ENCODE data around the gene HIP1. TPM values are rescaled to one million over a fixed set of nuclear protein-coding genes. Genes with fewer than 3 reads are reported as not detected.
A peak's percentile ranks its signal among the peaks of the same experiment; 100 is the strongest.
"Not testable (repeated sequence)": the region's sequence is repeated elsewhere in the genome, so short reads cannot be mapped to it uniquely, and the experiment has no call there.

HIP1 gene
- total RNA-seq, 2 donors from 2014 or later = 2.6 to 6.9 TPM

GRCh38 chr7:75647709-75648438 lies 90.9 kb downstream of the HIP1 start:
- Mint-ChIP-seq H3K4me3 (no peak overlapping the region), H3K27me3 (no peaks in the 10 kb centered on the region), H3K4me1 (no peaks in the 10 kb centered on the region), H3K27ac (no peak overlapping the region), H3K36me3 (ENCODE audit: low read depth) (no peaks in the 10 kb centered on the region)
- no peaks in the 10 kb centered on the region for H3K9me3 ChIP-seq (ENCODE audit: control insufficient read depth, low read length, poor library complexity, severe bottlenecking)
- no peak for DNase-seq
- no peak for ATAC-seq

- DNase-seq (no peak), ATAC-seq (no peak)
- no peak overlapping the region for H3K4me3 Mint-ChIP-seq
- peaks cover 3% of the 10 kb centered on the region for H3K4me1 Mint-ChIP-seq
- no peak overlapping the region for H3K27ac Mint-ChIP-seq
- H3K27me3 Mint-ChIP-seq = no peaks in the 10 kb centered on the region
- no peaks in the 10 kb centered on the region for H3K36me3 Mint-ChIP-seq (ENCODE audit: low read depth)
- no peaks in the 10 kb centered on the region for H3K9me3 ChIP-seq (ENCODE audit: control insufficient read depth, low read length, poor library complexity, severe bottlenecking)
These were observed 92.1 kb downstream of the HIP1 start for GRCh38 chr7:75646571-75647102.

GRCh38 chr7:75645570-75645969 lies 93.2 kb downstream of the HIP1 start:
- no peaks in the 10 kb centered on the region for H3K36me3 Mint-ChIP-seq (ENCODE audit: low read depth)
- no peak for ATAC-seq
- DNase-seq = no peak
- no peak overlapping the region for H3K4me3 Mint-ChIP-seq
- no peaks in the 10 kb centered on the region for H3K27me3 Mint-ChIP-seq
- no peaks in the 10 kb centered on the region for H3K9me3 ChIP-seq (ENCODE audit: control insufficient read depth, low read length, poor library complexity, severe bottlenecking)
- peaks cover 3% of the 10 kb centered on the region for H3K4me1 Mint-ChIP-seq
- H3K27ac Mint-ChIP-seq = no peak overlapping the region

- no peaks in the 10 kb centered on the region for H3K27me3 Mint-ChIP-seq
- no peak overlapping the region for H3K4me3 Mint-ChIP-seq
These were observed 94.2 kb downstream of the HIP1 start for GRCh38 chr7:75644589-75644988.

GRCh38 chr7:75642810-75643486 lies 95.8 kb downstream of the HIP1 start:
- Mint-ChIP-seq H3K4me3 (no peak overlapping the region), H3K27ac (peak overlapping the region; percentile 29), H3K4me1 (peaks cover 16% of the 10 kb centered on the region), H3K36me3 (ENCODE audit: low read depth) (no peaks in the 10 kb centered on the region), H3K27me3 (no peaks in the 10 kb centered on the region)
- DNase-seq = peak; percentile 25 to 48 (median 37)
- H3K9me3 ChIP-seq (ENCODE audit: control insufficient read depth, low read length, poor library complexity, severe bottlenecking) = no peaks in the 10 kb centered on the region
- peak; percentile 89 for ATAC-seq

More at GRCh38 chr7:75644589-75644988, 94.2 kb downstream of the HIP1 start:
- H3K9me3 ChIP-seq (ENCODE audit: control insufficient read depth, low read length, poor library complexity, severe bottlenecking) = no peaks in the 10 kb centered on the region
- Mint-ChIP-seq H3K36me3 (ENCODE audit: low read depth) (no peaks in the 10 kb centered on the region), H3K27ac (no peak overlapping the region), H3K4me1 (peaks cover 9% of the 10 kb centered on the region)
- DNase-seq (no peak), ATAC-seq (no peak)

GRCh38 chr7:75640201-75640600 lies 98.5 kb downstream of the HIP1 start:
- H3K27ac Mint-ChIP-seq = no peak overlapping the region
- no peak for ATAC-seq
- no peaks in the 10 kb centered on the region for H3K36me3 Mint-ChIP-seq (ENCODE audit: low read depth)
- H3K4me1 Mint-ChIP-seq = peaks cover 16% of the 10 kb centered on the region
- no peaks in the 10 kb centered on the region for H3K27me3 Mint-ChIP-seq
- DNase-seq = no peak
- peak overlapping the region; percentile 93 for H3K4me3 Mint-ChIP-seq
- H3K9me3 ChIP-seq (ENCODE audit: control insufficient read depth, low read length, poor library complexity, severe bottlenecking) = no peaks in the 10 kb centered on the region

- Mint-ChIP-seq H3K27ac (peak overlapping the region; percentile 49), H3K4me1 (peaks cover 16% of the 10 kb centered on the region), H3K4me3 (peak overlapping the region; percentile 93), H3K27me3 (no peaks in the 10 kb centered on the region), H3K36me3 (ENCODE audit: low read depth) (no peaks in the 10 kb centered on the region)
- H3K9me3 ChIP-seq (ENCODE audit: control insufficient read depth, low read length, poor library complexity, severe bottlenecking) = no peaks in the 10 kb centered on the region
- DNase-seq (no peak), ATAC-seq (no peak)
These were observed 98.9 kb downstream of the HIP1 start for GRCh38 chr7:75639886-75640190.

GRCh38 chr7:75639071-75639885 lies 99.5 kb downstream of the HIP1 start:
- peak; percentile 17 to 32 (median 30) for DNase-seq
- H3K36me3 Mint-ChIP-seq (ENCODE audit: low read depth) = no peaks in the 10 kb centered on the region
- no peaks in the 10 kb centered on the region for H3K27me3 Mint-ChIP-seq
- H3K4me1 Mint-ChIP-seq = peaks cover 16% of the 10 kb centered on the region
- peak; percentile 42 for ATAC-seq
- peak overlapping the region; percentile 49 for H3K27ac Mint-ChIP-seq
- no peaks in the 10 kb centered on the region for H3K9me3 ChIP-seq (ENCODE audit: control insufficient read depth, low read length, poor library complexity, severe bottlenecking)
- H3K4me3 Mint-ChIP-seq = peak overlapping the region; percentile 93

GRCh38 chr7:75638594-75639070 lies 100.1 kb downstream of the HIP1 start:
- ATAC-seq (no peak), DNase-seq (peak in 1 of 3 donors; percentile 14)
- Mint-ChIP-seq H3K27ac (no peak overlapping the region), H3K4me1 (peaks cover 16% of the 10 kb centered on the region), H3K36me3 (ENCODE audit: low read depth) (no peaks in the 10 kb centered on the region), H3K27me3 (no peaks in the 10 kb centered on the region), H3K4me3 (peak overlapping the region; percentile 75)
- H3K9me3 ChIP-seq (ENCODE audit: control insufficient read depth, low read length, poor library complexity, severe bottlenecking) = no peaks in the 10 kb centered on the region

GRCh38 chr7:75637854-75638593 lies 100.7 kb downstream of the HIP1 start:
- Mint-ChIP-seq H3K4me3 (peak overlapping the region; percentile 75), H3K36me3 (ENCODE audit: low read depth) (no peaks in the 10 kb centered on the region), H3K4me1 (peaks cover 18% of the 10 kb centered on the region), H3K27ac (no peak overlapping the region), H3K27me3 (no peaks in the 10 kb centered on the region)
- no peaks in the 10 kb centered on the region for H3K9me3 ChIP-seq (ENCODE audit: control insufficient read depth, low read length, poor library complexity, severe bottlenecking)
- ATAC-seq (no peak), DNase-seq (no peak)

GRCh38 chr7:75635036-75635435 lies 103.7 kb downstream of the HIP1 start:
- Mint-ChIP-seq H3K36me3 (ENCODE audit: low read depth) (no peaks in the 10 kb centered on the region), H3K27ac (no peak overlapping the region), H3K4me1 (peaks cover 17% of the 10 kb centered on the region)

GRCh38 chr7:75632587-75632986 lies 106.2 kb downstream of the HIP1 start:
- not testable (repeated sequence) for ATAC-seq; DNase-seq; H3K27me3 Mint-ChIP-seq; H3K9me3 ChIP-seq (ENCODE audit: control insufficient read depth, low read length, poor library complexity, severe bottlenecking); H3K4me3 Mint-ChIP-seq; H3K36me3 Mint-ChIP-seq (ENCODE audit: low read depth); H3K4me1 Mint-ChIP-seq; H3K27ac Mint-ChIP-seq

More at GRCh38 chr7:75635036-75635435, 103.7 kb downstream of the HIP1 start:
- ATAC-seq (no peak), DNase-seq (no peak)
- no peaks in the 10 kb centered on the region for H3K9me3 ChIP-seq (ENCODE audit: control insufficient read depth, low read length, poor library complexity, severe bottlenecking)
- Mint-ChIP-seq H3K4me3 (no peak overlapping the region), H3K27me3 (no peaks in the 10 kb centered on the region)
